Panc1 (cell line): ENCODE results near the gene FRMD5.

Experiments used
- POLR2AphosphoS5 ChIP-seq: IDR thresholded peaks from 2 replicates; pipeline ENCODE4 v1.6.1; 2012; ENCODE audit warnings: mild to moderate bottlenecking, low read depth, low read length, moderate library complexity
- TF ChIP-seq, protein P1 (sequence below): fragments of 450-650 bp; IDR thresholded peaks from 2 replicates; pipeline ENCODE4 v1.5.1; 2017; ENCODE audit warnings: mild to moderate bottlenecking

DNA sequence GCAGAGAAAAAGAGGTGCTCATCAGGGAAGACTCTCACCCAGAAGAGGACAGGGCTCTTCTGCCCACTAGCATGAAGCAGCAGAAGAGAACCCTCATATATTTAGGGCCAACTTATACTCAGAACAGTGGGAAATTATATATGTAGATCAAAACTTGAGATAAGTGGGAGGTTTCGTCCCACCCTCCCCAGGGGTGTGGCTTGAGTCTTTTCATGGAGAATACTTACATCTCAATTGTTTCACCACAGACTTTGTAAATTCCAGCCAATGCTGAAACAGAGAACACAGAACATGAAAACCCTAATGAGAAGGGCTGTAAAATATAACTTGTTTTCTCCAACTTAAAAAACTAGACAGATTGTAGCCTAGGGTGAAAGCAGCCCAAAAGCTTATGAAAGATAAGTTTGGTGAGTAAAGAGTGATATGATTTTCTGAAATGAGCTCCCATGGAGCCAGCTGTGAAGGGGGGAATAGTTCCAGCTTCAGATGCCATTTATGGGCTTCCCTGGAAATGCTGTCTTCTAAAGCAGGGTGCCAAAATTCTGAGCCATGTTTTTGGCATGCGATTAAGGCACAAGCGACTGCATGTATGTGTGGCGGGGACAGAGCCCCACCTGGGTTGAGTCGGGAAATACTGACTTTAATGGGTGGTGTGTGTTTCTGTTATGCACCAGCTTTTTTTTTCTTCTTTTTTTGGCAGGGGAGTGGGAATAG lies 275.4 kb downstream of the FRMD5 start:
- TF ChIP-seq, protein P1, sequence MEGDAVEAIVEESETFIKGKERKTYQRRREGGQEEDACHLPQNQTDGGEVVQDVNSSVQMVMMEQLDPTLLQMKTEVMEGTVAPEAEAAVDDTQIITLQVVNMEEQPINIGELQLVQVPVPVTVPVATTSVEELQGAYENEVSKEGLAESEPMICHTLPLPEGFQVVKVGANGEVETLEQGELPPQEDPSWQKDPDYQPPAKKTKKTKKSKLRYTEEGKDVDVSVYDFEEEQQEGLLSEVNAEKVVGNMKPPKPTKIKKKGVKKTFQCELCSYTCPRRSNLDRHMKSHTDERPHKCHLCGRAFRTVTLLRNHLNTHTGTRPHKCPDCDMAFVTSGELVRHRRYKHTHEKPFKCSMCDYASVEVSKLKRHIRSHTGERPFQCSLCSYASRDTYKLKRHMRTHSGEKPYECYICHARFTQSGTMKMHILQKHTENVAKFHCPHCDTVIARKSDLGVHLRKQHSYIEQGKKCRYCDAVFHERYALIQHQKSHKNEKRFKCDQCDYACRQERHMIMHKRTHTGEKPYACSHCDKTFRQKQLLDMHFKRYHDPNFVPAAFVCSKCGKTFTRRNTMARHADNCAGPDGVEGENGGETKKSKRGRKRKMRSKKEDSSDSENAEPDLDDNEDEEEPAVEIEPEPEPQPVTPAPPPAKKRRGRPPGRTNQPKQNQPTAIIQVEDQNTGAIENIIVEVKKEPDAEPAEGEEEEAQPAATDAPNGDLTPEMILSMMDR, result no peak
- TF ChIP-seq POLR2AphosphoS5, result no peak
